Left ventricle myocardium inferior (tissue), 1 donor: ENCODE data around the gene MTMR2. TPM values are rescaled to one million over a fixed set of nuclear protein-coding genes. Genes with fewer than 3 reads are reported as not detected.
"Not testable (repeated sequence)": the region's sequence is repeated elsewhere in the genome, so short reads cannot be mapped to it uniquely, and the experiment has no call there.

Experiments
- DNase-seq: peaks from one replicate; pipeline ENCODE4 v3.0.0-alpha.2; 2020
- H3K27ac ChIP-seq: fragments of 200-600 bp; replicated peaks from 2 replicates; pipeline ENCODE4 v1.8.0; 2021
- H3K27me3 ChIP-seq: fragments of 200-600 bp; 2 replicates; pipeline ENCODE4 v1.8.0; 2021; ENCODE audit warnings: low read depth
- H3K36me3 ChIP-seq: fragments of 200-600 bp; 2 replicates; pipeline ENCODE4 v1.8.0; 2021
- H3K4me1 ChIP-seq: fragments of 200-600 bp; 2 replicates; pipeline ENCODE4 v1.8.0; 2021
- H3K4me3 ChIP-seq: fragments of 200-600 bp; 2 replicates; pipeline ENCODE4 v1.8.0; 2021; ENCODE audit warnings: mild to moderate bottlenecking, moderate library complexity
- H3K9me3 ChIP-seq: fragments of 200-600 bp; replicated peaks from 2 replicates; pipeline ENCODE4 v1.8.0; 2021
- intact Hi-C: fragments of 100-400 bp; cut with micrococcal nuclease; formaldehyde crosslinking; loops from one replicate; pipeline ENCODE4 v1.11.0; 2022
- total RNA-seq: library from RNA; stranded (reverse); fragmentation: NEBNext Ultra II Directional; extraction: Animal tissue kit (Norgen Biotek cat#: 25700); gene quantifications from one replicate; pipeline ENCODE4 v1.2.1, GENCODE V29; 2021
- TF ChIP-seq, protein P1 (sequence below): fragments of 200-600 bp; IDR thresholded peaks from 2 replicates; pipeline ENCODE4 v1.8.0; 2021; ENCODE audit warnings: antibody characterized with exemption, mild to moderate bottlenecking, borderline replicate concordance
- donor health status: DM: no; HTN: yes; CAD: no; lungs with severe emphysema.

Gene MTMR2
- total RNA-seq, 1 donor from 2014 or later = 16.7 TPM

DNA sequence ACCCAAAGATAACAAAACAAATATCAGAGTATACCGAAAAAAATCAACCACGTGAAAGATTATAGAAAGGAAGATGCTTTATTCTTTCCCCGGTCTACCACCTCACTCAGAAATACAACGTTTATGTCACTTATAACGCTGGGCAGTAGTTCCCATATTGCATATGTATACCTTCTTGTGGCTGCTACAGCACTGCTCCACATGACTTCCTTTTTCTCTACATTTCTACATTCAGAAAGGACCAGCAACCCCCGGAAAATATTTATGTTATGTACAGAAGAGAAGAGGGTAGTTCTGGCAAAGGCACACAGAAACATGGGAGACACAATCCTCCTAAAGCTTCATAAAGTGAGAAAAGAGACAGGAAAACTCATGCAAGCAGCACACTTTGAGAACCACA is 56.8 kb downstream of the MTMR2 start:
- no peak overlapping the region for H3K4me3 ChIP-seq
- intact Hi-C loops = no loop called here
- TF ChIP-seq, protein P1, sequence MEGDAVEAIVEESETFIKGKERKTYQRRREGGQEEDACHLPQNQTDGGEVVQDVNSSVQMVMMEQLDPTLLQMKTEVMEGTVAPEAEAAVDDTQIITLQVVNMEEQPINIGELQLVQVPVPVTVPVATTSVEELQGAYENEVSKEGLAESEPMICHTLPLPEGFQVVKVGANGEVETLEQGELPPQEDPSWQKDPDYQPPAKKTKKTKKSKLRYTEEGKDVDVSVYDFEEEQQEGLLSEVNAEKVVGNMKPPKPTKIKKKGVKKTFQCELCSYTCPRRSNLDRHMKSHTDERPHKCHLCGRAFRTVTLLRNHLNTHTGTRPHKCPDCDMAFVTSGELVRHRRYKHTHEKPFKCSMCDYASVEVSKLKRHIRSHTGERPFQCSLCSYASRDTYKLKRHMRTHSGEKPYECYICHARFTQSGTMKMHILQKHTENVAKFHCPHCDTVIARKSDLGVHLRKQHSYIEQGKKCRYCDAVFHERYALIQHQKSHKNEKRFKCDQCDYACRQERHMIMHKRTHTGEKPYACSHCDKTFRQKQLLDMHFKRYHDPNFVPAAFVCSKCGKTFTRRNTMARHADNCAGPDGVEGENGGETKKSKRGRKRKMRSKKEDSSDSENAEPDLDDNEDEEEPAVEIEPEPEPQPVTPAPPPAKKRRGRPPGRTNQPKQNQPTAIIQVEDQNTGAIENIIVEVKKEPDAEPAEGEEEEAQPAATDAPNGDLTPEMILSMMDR = no peak

DNA sequence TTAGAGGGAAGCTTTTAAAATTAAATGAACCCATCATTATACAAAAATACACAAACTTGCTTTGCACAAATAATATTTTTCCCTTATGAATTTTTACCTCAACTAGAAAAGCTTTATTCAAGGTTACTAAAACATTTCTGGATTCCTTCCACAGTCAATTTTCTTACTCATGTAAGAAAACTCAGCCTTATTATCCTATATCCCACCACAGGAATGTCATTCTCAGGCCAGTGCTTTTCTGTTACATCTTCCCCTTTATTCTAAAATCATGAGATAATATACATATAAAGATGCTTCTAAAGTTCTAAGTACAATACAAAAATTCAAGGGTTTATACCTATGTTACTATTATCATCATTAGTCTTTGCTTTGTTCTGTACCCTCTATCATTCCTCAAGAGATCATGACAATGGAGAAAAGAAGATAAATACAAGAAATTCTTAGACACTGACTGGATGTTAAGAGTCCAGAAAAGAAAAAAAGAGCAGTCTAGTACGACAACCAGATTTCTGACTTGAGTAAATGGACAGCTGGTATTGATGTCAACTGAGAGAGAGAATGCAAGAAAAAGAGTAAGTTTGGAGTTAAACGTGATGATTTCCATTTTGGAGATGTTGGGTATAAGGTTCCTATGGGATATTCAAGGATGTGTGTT is 60.3 kb downstream of the MTMR2 start:
- Histone ChIP-seq H3K4me1 (no peaks in the 10 kb centered on the region), H3K9me3 (no peaks in the 10 kb centered on the region), H3K4me3 (no peak overlapping the region), H3K27me3 (no peaks in the 10 kb centered on the region), H3K27ac (no peak overlapping the region), H3K36me3 (peaks cover 44% of the 10 kb centered on the region)
- TF ChIP-seq, protein P1 = no peak
- intact Hi-C loops = no loop called here
- no peak for DNase-seq

More for the DNA sequence above, 56.8 kb downstream of the MTMR2 start:
- Histone ChIP-seq H3K4me1 (no peaks in the 10 kb centered on the region), H3K36me3 (peaks cover 18% of the 10 kb centered on the region), H3K9me3 (no peaks in the 10 kb centered on the region), H3K27ac (no peak overlapping the region), H3K27me3 (no peaks in the 10 kb centered on the region)
- no peak for DNase-seq

DNA sequence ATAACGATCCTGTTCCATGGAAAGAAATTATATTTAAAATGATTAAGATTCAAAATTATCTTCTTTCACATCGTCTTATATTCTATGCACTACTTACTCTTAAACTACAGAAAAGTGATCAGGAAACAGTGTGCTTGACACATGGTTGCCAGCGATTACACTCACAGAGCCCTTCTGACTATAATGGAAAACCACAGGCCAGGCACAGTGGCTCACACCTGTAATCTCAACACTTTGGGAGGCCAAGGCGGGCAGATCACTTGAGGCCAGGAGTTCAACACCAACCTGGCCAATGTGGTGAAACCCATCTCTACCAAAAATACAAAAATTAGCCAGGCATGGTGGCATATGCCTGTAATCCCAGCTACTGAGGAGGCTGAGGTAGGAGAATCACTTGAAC is 63.9 kb downstream of the MTMR2 start:
- H3K9me3 ChIP-seq, H3K27me3 ChIP-seq, H3K4me3 ChIP-seq, H3K27ac ChIP-seq, H3K4me1 ChIP-seq, intact Hi-C loops, DNase-seq: not testable (repeated sequence)
- H3K36me3 ChIP-seq = peaks cover 72% of the 10 kb centered on the region

DNA sequence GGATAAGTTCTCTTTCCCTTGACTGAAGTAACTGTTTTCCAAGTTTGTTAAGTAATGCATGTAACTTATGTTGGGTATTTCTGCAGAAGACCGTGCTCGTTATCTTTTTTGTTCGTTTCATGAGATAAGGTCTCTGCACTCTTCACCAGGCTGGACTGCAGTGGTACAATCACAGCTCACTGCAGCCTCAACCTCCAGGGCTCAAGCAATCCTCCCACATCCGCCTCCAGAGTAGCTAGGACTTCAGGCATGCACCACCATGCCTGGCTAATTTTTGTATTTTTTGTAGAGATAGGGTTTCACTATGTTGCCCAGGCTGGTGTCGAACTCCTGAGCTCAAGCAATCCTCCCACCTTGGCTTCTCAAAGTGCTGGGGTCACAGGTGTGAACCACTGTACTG is 69.5 kb downstream of the MTMR2 start:
- H3K27me3 ChIP-seq, intact Hi-C loops, DNase-seq, H3K9me3 ChIP-seq, H3K4me3 ChIP-seq, H3K27ac ChIP-seq, H3K4me1 ChIP-seq: not testable (repeated sequence)
- peaks cover 47% of the 10 kb centered on the region for H3K36me3 ChIP-seq

DNA sequence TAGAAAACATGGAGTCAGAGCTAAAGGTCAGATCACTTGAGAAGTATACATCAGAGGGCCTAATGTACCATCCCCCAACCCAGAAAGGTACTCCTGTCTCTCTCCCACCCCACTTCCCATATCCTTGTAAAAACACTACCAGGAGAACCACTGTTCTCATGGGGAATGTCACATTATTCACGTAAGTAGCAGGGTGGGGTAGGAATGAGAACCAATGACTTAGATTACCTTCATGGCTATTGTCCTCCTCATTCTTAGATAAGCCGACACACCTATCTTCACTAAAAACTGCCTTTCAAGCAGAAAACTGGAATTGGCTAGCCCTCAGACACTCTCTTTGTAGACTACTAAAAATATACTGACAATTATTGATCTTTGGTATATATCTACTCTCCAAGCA is 70.0 kb downstream of the MTMR2 start:
- Histone ChIP-seq H3K9me3 (no peaks in the 10 kb centered on the region), H3K4me3 (no peak overlapping the region), H3K27ac (no peak overlapping the region), H3K4me1 (peaks cover 8% of the 10 kb centered on the region), H3K36me3 (peaks cover 48% of the 10 kb centered on the region), H3K27me3 (no peaks in the 10 kb centered on the region)
- DNase-seq = no peak
- intact Hi-C loops = no loop called here
- TF ChIP-seq, protein P1 = no peak

DNA sequence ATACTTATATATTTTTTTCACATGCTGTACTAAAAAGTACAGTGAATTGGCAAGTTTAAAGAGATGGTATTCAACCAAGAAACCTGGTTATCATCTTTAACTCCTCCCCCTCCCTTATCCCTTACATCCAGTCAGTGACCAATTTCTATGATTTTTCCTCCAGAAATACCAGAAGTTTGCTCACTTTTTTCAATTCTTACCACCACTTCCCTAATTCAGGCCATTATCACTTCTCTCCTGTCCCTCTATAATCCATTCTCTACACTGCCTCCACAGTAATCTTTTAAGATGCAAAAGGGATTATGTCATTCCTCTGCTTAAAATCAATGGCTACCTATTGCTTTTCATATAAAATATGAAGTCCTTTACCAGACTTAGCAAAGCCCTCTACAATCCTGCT is 70.8 kb downstream of the MTMR2 start:
- Histone ChIP-seq H3K27me3 (no peaks in the 10 kb centered on the region), H3K27ac (no peak overlapping the region), H3K9me3 (no peaks in the 10 kb centered on the region), H3K4me3 (no peak overlapping the region), H3K36me3 (peaks cover 48% of the 10 kb centered on the region), H3K4me1 (peaks cover 12% of the 10 kb centered on the region)
- intact Hi-C loops = no loop called here
- TF ChIP-seq, protein P1 = no peak
- no peak for DNase-seq
